Mesendoderm (in vitro differentiated cells): Measurements from ENCODE around the gene KIAA1328.

Experiments used
- DNase-seq: peaks from one replicate; pipeline ENCODE4 v3.0.0; 2013
- H2AK5ac ChIP-seq: 2 replicates; pipeline ENCODE4 v1.6.1; 2013; ENCODE audit warnings: low read length, inconsistent platforms
- H2BK120ac ChIP-seq: 2 replicates; pipeline ENCODE4 v1.6.1; 2013; ENCODE audit warnings: low read depth, mild to moderate bottlenecking, low read length, moderate library complexity, mixed read lengths
- H2BK15ac ChIP-seq: replicated peaks from 2 replicates; pipeline ENCODE4 v1.6.1; 2013; ENCODE audit warnings: low read depth, mild to moderate bottlenecking, moderate library complexity
- H2BK5ac ChIP-seq: 2 replicates; pipeline ENCODE4 v1.6.1; 2013; ENCODE audit warnings: low read length, inconsistent platforms
- H3K18ac ChIP-seq: 2 replicates; pipeline ENCODE4 v1.6.1; 2013; ENCODE audit warnings: mild to moderate bottlenecking, low read length, mixed read lengths
- H3K23ac ChIP-seq: one replicate; pipeline ENCODE4 v1.6.1; 2013; ENCODE audit warnings: low read length
- H3K27ac ChIP-seq: 2 replicates; pipeline ENCODE4 v1.5.1; 2013; ENCODE audit warnings: low read depth, mild to moderate bottlenecking, inconsistent platforms, low read length, moderate library complexity
- H3K27me3 ChIP-seq: 2 replicates; pipeline ENCODE4 v1.6.1; 2013; ENCODE audit warnings: low read length, control low read depth, mild to moderate bottlenecking, inconsistent platforms; ENCODE audit not compliant: insufficient read depth, poor library complexity
- H3K36me3 ChIP-seq: 2 replicates; pipeline ENCODE4 v1.6.1; 2013; ENCODE audit warnings: low read length, inconsistent platforms; ENCODE audit not compliant: control insufficient read depth, insufficient read depth
- H3K4ac ChIP-seq: one replicate; pipeline ENCODE4 v1.6.1; 2013; ENCODE audit warnings: low read depth, mild to moderate bottlenecking, low read length, moderate library complexity
- H3K4me1 ChIP-seq: 2 replicates; pipeline ENCODE4 v1.6.1; 2013; ENCODE audit warnings: low read depth, low read length, inconsistent platforms; ENCODE audit not compliant: control insufficient read depth
- H3K4me2 ChIP-seq: 2 replicates; pipeline ENCODE4 v1.6.1; 2013; ENCODE audit warnings: low read length
- H3K4me3 ChIP-seq: 2 replicates; pipeline ENCODE4 v1.5.1; 2013; ENCODE audit warnings: mild to moderate bottlenecking, low read length
- H3K56ac ChIP-seq: one replicate; pipeline ENCODE4 v1.6.1; 2013; ENCODE audit warnings: low read length
- H3K79me1 ChIP-seq: 2 replicates; pipeline ENCODE4 v1.6.1; 2013; ENCODE audit warnings: low read length, inconsistent platforms
- H3K79me2 ChIP-seq: 2 replicates; pipeline ENCODE4 v1.6.1; 2013; ENCODE audit warnings: mild to moderate bottlenecking, low read length; ENCODE audit not compliant: control insufficient read depth, insufficient read depth
- H3K9ac ChIP-seq: 2 replicates; pipeline ENCODE4 v1.6.1; 2013; ENCODE audit warnings: low read length, inconsistent platforms
- H4K5ac ChIP-seq: one replicate; pipeline ENCODE4 v1.6.1; 2013; ENCODE audit warnings: low read length
- H4K8ac ChIP-seq: one replicate; pipeline ENCODE4 v1.6.1; 2013; ENCODE audit warnings: low read depth, mild to moderate bottlenecking, control low read depth, low read length, moderate library complexity
- WGBS: extraction: QIAGEN DNeasy Blood & Tissue Kit; methylation state at CpG from one replicate; pipeline ENCODE4 v1.1.7; 2013; ENCODE audit warnings: low lambda C conversion rate, missing lambda C conversion rate; ENCODE audit not compliant: insufficient coverage; ENCODE audit errors: extremely low coverage; 5-methylcytosine and 5-hydroxymethylcytosine counted together

Gene KIAA1328

GRCh38 chr18:37274309-37275236, 445.6 kb downstream of the KIAA1328 start:
- Histone ChIP-seq H4K5ac (no peak overlapping the region), H3K79me2 (no peaks in the 10 kb centered on the region), H3K36me3 (no peaks in the 10 kb centered on the region), H3K9ac (no peak overlapping the region), H3K4ac (no peak overlapping the region), H3K4me3 (no peak overlapping the region), H3K56ac (no peak overlapping the region), H3K23ac (no peak overlapping the region), H2BK5ac (no peak overlapping the region), H2BK120ac (no peak overlapping the region), H3K27me3 (no peaks in the 10 kb centered on the region), H4K8ac (no peak overlapping the region), H3K4me1 (no peaks in the 10 kb centered on the region), H3K27ac (no peak overlapping the region), H2BK15ac (no peak overlapping the region), H3K79me1 (no peaks in the 10 kb centered on the region), H2AK5ac (no peak overlapping the region), H3K18ac (no peak overlapping the region), H3K4me2 (no peak overlapping the region)
- no peak for DNase-seq
- WGBS: no CpG with 5 or more reads among the region's 82 CpGs

GRCh38 chr18:37275237-37275741, 446.4 kb downstream of the KIAA1328 start:
- Histone ChIP-seq H3K36me3 (no peaks in the 10 kb centered on the region), H3K79me2 (no peaks in the 10 kb centered on the region), H3K27ac (no peak overlapping the region), H3K56ac (no peak overlapping the region), H3K23ac (no peak overlapping the region), H3K18ac (no peak overlapping the region), H4K8ac (no peak overlapping the region), H3K27me3 (no peaks in the 10 kb centered on the region), H4K5ac (no peak overlapping the region), H3K9ac (no peak overlapping the region), H3K4me2 (no peak overlapping the region), H3K4ac (no peak overlapping the region), H3K4me3 (no peak overlapping the region), H2AK5ac (no peak overlapping the region), H3K4me1 (no peaks in the 10 kb centered on the region), H3K79me1 (no peaks in the 10 kb centered on the region), H2BK15ac (no peak overlapping the region), H2BK5ac (no peak overlapping the region), H2BK120ac (no peak overlapping the region)
- WGBS: no CpG with 5 or more reads among the region's 32 CpGs
- DNase-seq: no peak

GRCh38 chr18:37276111-37276890, 447.4 kb downstream of the KIAA1328 start:
- no peaks in the 10 kb centered on the region for H3K79me1 ChIP-seq
- no peak overlapping the region for H3K56ac ChIP-seq
- no peak overlapping the region for H3K23ac ChIP-seq
- no peak overlapping the region for H3K27ac ChIP-seq
- H3K4me2 ChIP-seq: no peak overlapping the region
- H4K8ac ChIP-seq: no peak overlapping the region
- H4K5ac ChIP-seq: no peak overlapping the region
- H2AK5ac ChIP-seq: no peak overlapping the region
- H2BK15ac ChIP-seq: no peak overlapping the region
- H3K4me1 ChIP-seq: no peaks in the 10 kb centered on the region
- no peak overlapping the region for H3K9ac ChIP-seq
- no peak overlapping the region for H3K4me3 ChIP-seq
- H3K79me2 ChIP-seq: no peaks in the 10 kb centered on the region
- H3K27me3 ChIP-seq: no peaks in the 10 kb centered on the region
- H3K4ac ChIP-seq: no peak overlapping the region
- no peak overlapping the region for H2BK120ac ChIP-seq
- no CpG with 5 or more reads among the region's 10 CpGs for WGBS
- H3K18ac ChIP-seq: no peak overlapping the region
- no peak for DNase-seq
- no peaks in the 10 kb centered on the region for H3K36me3 ChIP-seq
- H2BK5ac ChIP-seq: no peak overlapping the region

- Histone ChIP-seq H2AK5ac (no peak overlapping the region), H3K79me2 (no peaks in the 10 kb centered on the region), H3K56ac (no peak overlapping the region), H4K8ac (no peak overlapping the region), H3K18ac (no peak overlapping the region), H3K9ac (no peak overlapping the region), H3K4ac (no peak overlapping the region), H3K79me1 (no peaks in the 10 kb centered on the region), H2BK5ac (no peak overlapping the region), H3K4me3 (no peak overlapping the region), H3K4me1 (no peaks in the 10 kb centered on the region), H4K5ac (no peak overlapping the region), H3K27ac (no peak overlapping the region), H2BK120ac (no peak overlapping the region), H2BK15ac (no peak overlapping the region), H3K4me2 (no peak overlapping the region), H3K36me3 (no peaks in the 10 kb centered on the region), H3K23ac (no peak overlapping the region), H3K27me3 (no peaks in the 10 kb centered on the region)
- no CpG with 5 or more reads among the region's 10 CpGs for WGBS
- no peak for DNase-seq
These were observed 448.9 kb downstream of the KIAA1328 start for GRCh38 chr18:37277804-37278203.
